Measurements from ENCODE around the gene NLRC5. TPM values are rescaled to one million over a fixed set of nuclear protein-coding genes. Genes with fewer than 3 reads are reported as not detected.

The NLRC5 gene
- polyA plus RNA-seq, 1 experiment, result 19.2 TPM

DNA sequence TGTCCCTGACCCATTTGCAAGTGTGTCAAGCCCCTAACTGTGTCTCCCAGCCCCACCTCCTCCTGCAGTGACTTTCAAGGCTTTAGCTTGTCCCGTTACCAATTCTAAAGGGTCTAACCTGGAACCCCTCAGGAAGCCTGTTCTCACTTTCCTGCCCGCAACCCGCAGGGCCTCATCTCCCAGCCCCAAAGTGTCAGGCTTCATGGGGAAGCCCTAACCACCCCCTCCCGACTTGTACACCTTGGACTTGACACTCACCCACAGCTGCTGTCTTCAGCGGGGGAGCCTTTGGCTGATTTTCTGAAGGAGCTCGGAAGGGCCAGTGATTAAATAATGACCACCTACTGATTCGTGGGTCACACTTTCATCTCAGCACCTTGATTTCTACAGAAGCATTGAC, 33.1 kb downstream of the NLRC5 start:
- no peak for TF ChIP-seq CTCF (IDR thresholded peaks at IDR 0.05; ENCODE audit: insufficient read depth, low read depth, low read length)
- ChIA-PET POLR2A (no interaction called here), CTCF (interaction anchor here (0.9 kb wide), 1 partner anchor 33 kb away, joined by 4 read pairs; the partner anchor contains the start of gene NLRC5)
- DNase-seq (ENCODE audit: low read depth), result no peak
- peaks cover 19% of the 10 kb centered on the region for H3K36me3 ChIP-seq (ENCODE audit: control insufficient read depth, insufficient read depth, low read length)
- no peaks in the 10 kb centered on the region for H3K27me3 ChIP-seq (ENCODE audit: control insufficient read depth, insufficient read depth, low read length)
- no peak overlapping the region for H3K4me3 ChIP-seq (ENCODE audit: low read depth, low read length)

DNA sequence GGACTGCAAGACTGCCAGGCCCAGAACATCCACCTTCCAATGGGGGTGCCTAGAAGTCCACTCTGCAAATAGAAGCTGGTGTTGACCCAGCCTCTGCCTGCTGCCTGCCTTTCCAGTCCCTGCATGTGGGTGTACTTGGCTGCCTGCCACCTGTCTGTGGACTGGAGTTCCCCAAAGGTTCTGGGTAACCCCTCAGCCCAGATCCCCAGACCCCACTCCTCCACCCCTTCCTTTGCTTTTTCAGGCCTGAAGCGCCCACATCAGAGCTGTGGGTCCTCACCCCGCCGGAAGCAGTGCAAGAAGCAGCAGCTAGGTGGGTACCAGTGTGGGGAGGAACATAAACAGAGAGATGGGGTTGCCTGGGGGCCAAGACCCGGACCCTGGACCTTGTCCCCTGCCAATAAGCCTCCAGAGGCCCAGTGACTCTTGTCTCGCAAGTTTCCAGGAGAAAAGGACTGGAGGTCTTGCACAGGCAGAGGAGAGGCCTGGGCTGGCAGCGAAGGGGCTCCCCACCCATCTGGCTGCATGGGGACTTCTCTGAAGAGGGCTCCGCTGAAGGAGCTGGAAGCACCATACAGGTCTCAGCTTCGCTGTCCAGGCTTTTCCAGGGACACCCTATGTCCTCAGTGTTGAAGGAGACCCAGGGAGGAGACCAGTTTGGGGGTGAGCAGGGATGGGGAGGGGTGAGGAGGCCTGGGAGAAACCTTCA, 34.3 kb downstream of the NLRC5 start:
- Histone ChIP-seq H3K27me3 (ENCODE audit: control insufficient read depth, insufficient read depth, low read length) (no peaks in the 10 kb centered on the region), H3K4me3 (ENCODE audit: low read depth, low read length) (no peak overlapping the region), H3K36me3 (ENCODE audit: control insufficient read depth, insufficient read depth, low read length) (peaks cover 16% of the 10 kb centered on the region)
- no peak for DNase-seq (ENCODE audit: low read depth)
- no peak for TF ChIP-seq CTCF (IDR thresholded peaks at IDR 0.05; ENCODE audit: insufficient read depth, low read depth, low read length)
- CTCF ChIA-PET, result interaction anchor here (0.9 kb wide), 1 partner anchor 34 kb away, joined by 4 read pairs; the partner anchor contains the start of gene NLRC5
- POLR2A ChIA-PET, result no interaction called here

- Histone ChIP-seq H3K36me3 (ENCODE audit: control insufficient read depth, insufficient read depth, low read length) (peaks cover 13% of the 10 kb centered on the region), H3K4me3 (ENCODE audit: low read depth, low read length) (no peak overlapping the region), H3K27me3 (ENCODE audit: control insufficient read depth, insufficient read depth, low read length) (no peaks in the 10 kb centered on the region)
- POLR2A ChIA-PET, result no interaction called here
- CTCF ChIA-PET, result no interaction called here
- no peak for TF ChIP-seq CTCF (IDR thresholded peaks at IDR 0.05; ENCODE audit: insufficient read depth, low read depth, low read length)
- DNase-seq (ENCODE audit: low read depth), result no peak
Measured at GRCh38 chr16:57024894-57025680, 35.7 kb downstream of the NLRC5 start.

DNA sequence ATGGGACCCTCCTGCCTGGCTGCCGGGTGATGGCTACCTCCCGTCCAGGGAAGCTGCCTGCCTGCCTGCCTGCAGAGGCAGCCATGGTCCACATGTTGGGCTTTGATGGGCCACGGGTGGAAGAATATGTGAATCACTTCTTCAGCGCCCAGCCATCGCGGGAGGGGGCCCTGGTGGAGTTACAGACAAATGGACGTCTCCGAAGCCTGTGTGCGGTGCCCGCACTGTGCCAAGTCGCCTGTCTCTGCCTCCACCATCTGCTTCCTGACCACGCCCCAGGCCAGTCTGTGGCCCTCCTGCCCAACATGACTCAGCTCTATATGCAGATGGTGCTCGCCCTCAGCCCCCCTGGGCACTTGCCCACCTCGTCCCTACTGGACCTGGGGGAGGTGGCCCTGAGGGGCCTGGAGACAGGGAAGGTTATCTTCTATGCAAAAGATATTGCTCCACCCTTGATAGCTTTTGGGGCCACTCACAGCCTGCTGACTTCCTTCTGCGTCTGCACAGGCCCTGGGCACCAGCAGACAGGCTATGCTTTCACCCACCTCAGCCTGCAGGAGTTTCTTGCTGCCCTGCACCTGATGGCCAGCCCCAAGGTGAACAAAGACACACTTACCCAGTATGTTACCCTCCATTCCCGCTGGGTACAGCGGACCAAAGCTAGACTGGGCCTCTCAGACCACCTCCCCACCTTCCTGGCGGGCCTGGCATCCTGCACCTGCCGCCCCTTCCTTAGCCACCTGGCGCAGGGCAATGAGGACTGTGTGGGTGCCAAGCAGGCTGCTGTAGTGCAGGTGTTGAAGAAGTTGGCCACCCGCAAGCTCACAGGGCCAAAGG, 36.8 kb downstream of the NLRC5 start:
- no peak for DNase-seq (ENCODE audit: low read depth)
- Histone ChIP-seq H3K36me3 (ENCODE audit: control insufficient read depth, insufficient read depth, low read length) (peaks cover 10% of the 10 kb centered on the region), H3K27me3 (ENCODE audit: control insufficient read depth, insufficient read depth, low read length) (no peaks in the 10 kb centered on the region), H3K4me3 (ENCODE audit: low read depth, low read length) (no peak overlapping the region)
- no peak for TF ChIP-seq CTCF (IDR thresholded peaks at IDR 0.05; ENCODE audit: insufficient read depth, low read depth, low read length)
- CTCF ChIA-PET, result no interaction called here
- POLR2A ChIA-PET, result no interaction called here

GRCh38 chr16:57026778-57027062, 37.4 kb downstream of the NLRC5 start:
- H3K4me3 ChIP-seq (ENCODE audit: low read depth, low read length), result no peak overlapping the region
- peaks cover 8% of the 10 kb centered on the region for H3K36me3 ChIP-seq (ENCODE audit: control insufficient read depth, insufficient read depth, low read length)
- CTCF ChIA-PET, result interaction anchor here (1.3 kb wide), 1 partner anchor 19 kb away, joined by 5 read pairs; no protein-coding TSS in a partner anchor
- no peaks in the 10 kb centered on the region for H3K27me3 ChIP-seq (ENCODE audit: control insufficient read depth, insufficient read depth, low read length)
- POLR2A ChIA-PET, result no interaction called here
- DNase-seq (ENCODE audit: low read depth), result no peak
- TF ChIP-seq CTCF (IDR thresholded peaks at IDR 0.05; ENCODE audit: insufficient read depth, low read depth, low read length), result no peak

All from BJ (cell line).